ENCODE data around the gene CCSER1. TPM values are rescaled to one million over a fixed set of nuclear protein-coding genes. Genes with fewer than 3 reads are reported as not detected.

The CCSER1 gene
- total RNA-seq, 1 experiment from 2014 or later, result 0.63 TPM

DNA sequence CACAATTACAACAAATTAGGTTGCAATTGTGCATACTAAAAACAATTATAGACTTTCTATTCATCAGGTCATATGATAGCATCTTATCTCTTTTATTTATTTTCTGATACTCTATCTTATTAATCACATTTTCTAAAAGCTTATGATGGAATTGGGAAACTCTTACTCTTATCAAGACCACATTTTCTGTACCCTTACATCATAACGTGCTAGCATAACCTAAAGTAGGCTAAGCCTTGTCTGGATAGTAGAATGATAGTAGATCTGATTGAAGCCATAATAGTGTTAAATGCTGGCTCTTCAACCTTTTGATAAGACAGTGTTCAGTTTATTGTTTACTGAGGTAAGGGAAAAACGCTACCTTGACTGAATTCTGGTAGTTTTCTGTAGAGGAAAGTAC is 294.0 kb downstream of the CCSER1 start:
- H3K4me3 Mint-ChIP-seq (ENCODE audit: unreplicated experiment), result no peak overlapping the region
- H3K9me3 Mint-ChIP-seq (ENCODE audit: unreplicated experiment), result no peaks in the 10 kb centered on the region
- H3K27ac Mint-ChIP-seq (ENCODE audit: low read depth, unreplicated experiment), result no peak overlapping the region
- TF ChIP-seq CTCF (IDR thresholded peaks at IDR 0.05; ENCODE audit: unreplicated experiment), result no peak
- no peaks in the 10 kb centered on the region for H3K27me3 Mint-ChIP-seq (ENCODE audit: insufficient read depth, unreplicated experiment)
- H3K36me3 Mint-ChIP-seq (ENCODE audit: insufficient read depth, unreplicated experiment), result no peaks in the 10 kb centered on the region
- intact Hi-C loops (cut with micrococcal nuclease), result no loop called here
- DNase-seq (ENCODE audit: unreplicated experiment), result no peak
- no TSS peak for BruUV-seq (replicated peaks)
- POLR2A ChIA-PET, result no interaction called here
- no peaks in the 10 kb centered on the region for H3K4me1 Mint-ChIP-seq (ENCODE audit: insufficient read depth, unreplicated experiment)
- CTCF ChIA-PET, result no interaction called here

GRCh38 chr4:90425893-90426292 is 298.7 kb downstream of the CCSER1 start:
- Mint-ChIP-seq H3K27me3 (ENCODE audit: insufficient read depth, unreplicated experiment) (no peaks in the 10 kb centered on the region), H3K4me1 (ENCODE audit: insufficient read depth, unreplicated experiment) (no peaks in the 10 kb centered on the region), H3K9me3 (ENCODE audit: unreplicated experiment) (no peaks in the 10 kb centered on the region), H3K4me3 (ENCODE audit: unreplicated experiment) (no peak overlapping the region), H3K36me3 (ENCODE audit: insufficient read depth, unreplicated experiment) (no peaks in the 10 kb centered on the region), H3K27ac (ENCODE audit: low read depth, unreplicated experiment) (no peak overlapping the region)
- DNase-seq (ENCODE audit: unreplicated experiment), result no peak
- no peak for TF ChIP-seq CTCF (IDR thresholded peaks at IDR 0.05; ENCODE audit: unreplicated experiment)
- no TSS peak for BruUV-seq (replicated peaks)
- ChIA-PET CTCF (interaction anchor here (0.8 to 1.6 kb wide), 2 partner anchors 687 to 702 kb away, joined by 4 to 5 read pairs; no protein-coding TSS in a partner anchor), POLR2A (no interaction called here)
- intact Hi-C loops (cut with micrococcal nuclease), result no loop called here

DNA sequence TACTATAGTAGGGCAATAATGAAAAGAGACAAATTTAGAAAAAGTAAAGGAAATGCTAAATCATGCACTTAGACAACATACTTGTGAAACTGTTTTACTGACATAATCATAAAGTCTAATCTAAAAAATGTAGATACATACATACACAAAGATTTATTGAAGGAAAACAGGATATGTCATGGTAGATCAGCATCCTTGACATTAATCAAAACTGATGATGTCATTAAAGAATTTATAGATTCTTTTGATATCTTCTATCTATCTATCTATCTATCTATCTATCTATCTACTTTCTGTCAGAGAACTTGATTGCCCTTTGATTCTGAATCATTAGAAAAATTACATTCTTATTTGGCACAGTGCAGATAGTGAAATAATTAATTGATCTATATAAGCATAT is 311.3 kb downstream of the CCSER1 start:
- Mint-ChIP-seq H3K4me1 (ENCODE audit: insufficient read depth, unreplicated experiment) (peaks cover 6% of the 10 kb centered on the region), H3K27me3 (ENCODE audit: insufficient read depth, unreplicated experiment) (no peaks in the 10 kb centered on the region), H3K27ac (ENCODE audit: low read depth, unreplicated experiment) (no peak overlapping the region), H3K9me3 (ENCODE audit: unreplicated experiment) (no peaks in the 10 kb centered on the region), H3K4me3 (ENCODE audit: unreplicated experiment) (no peak overlapping the region), H3K36me3 (ENCODE audit: insufficient read depth, unreplicated experiment) (no peaks in the 10 kb centered on the region)
- CTCF ChIA-PET, result no interaction called here
- no peak for DNase-seq (ENCODE audit: unreplicated experiment)
- POLR2A ChIA-PET, result no interaction called here
- intact Hi-C loops (cut with micrococcal nuclease), result no loop called here
- BruUV-seq (replicated peaks), result no TSS peak
- no peak for TF ChIP-seq CTCF (IDR thresholded peaks at IDR 0.05; ENCODE audit: unreplicated experiment)

DNA sequence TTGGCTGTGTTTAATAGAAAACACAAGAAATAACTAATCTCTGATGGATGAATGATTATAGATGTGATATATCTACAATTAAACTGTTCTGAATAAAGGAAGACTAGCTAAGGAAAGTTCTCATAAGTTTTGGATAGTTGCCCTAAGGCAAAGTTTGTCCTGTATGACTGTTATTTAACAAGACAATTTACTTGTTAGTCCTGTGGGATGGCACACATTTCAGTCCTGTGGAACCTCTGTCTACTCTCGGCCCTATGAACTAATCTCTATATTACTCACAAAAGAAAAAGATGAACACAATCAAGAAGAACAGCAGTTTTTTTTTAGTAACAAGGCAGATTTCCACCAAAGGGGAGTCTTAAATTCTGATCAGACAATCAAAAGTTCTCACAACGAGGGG is 314.6 kb downstream of the CCSER1 start:
- Mint-ChIP-seq H3K27me3 (ENCODE audit: insufficient read depth, unreplicated experiment) (no peaks in the 10 kb centered on the region), H3K27ac (ENCODE audit: low read depth, unreplicated experiment) (no peak overlapping the region), H3K9me3 (ENCODE audit: unreplicated experiment) (no peaks in the 10 kb centered on the region), H3K36me3 (ENCODE audit: insufficient read depth, unreplicated experiment) (no peaks in the 10 kb centered on the region), H3K4me3 (ENCODE audit: unreplicated experiment) (no peak overlapping the region), H3K4me1 (ENCODE audit: insufficient read depth, unreplicated experiment) (peaks cover 15% of the 10 kb centered on the region)
- ChIA-PET POLR2A (no interaction called here), CTCF (no interaction called here)
- TF ChIP-seq CTCF (IDR thresholded peaks at IDR 0.05; ENCODE audit: unreplicated experiment), result no peak
- DNase-seq (ENCODE audit: unreplicated experiment), result no peak
- no TSS peak for BruUV-seq (replicated peaks)
- intact Hi-C loops (cut with micrococcal nuclease), result no loop called here

All from MCF 10A (cell line).